ENCODE results near the gene LORICRIN. TPM values are rescaled to one million over a fixed set of nuclear protein-coding genes. Genes with fewer than 3 reads are reported as not detected.

LORICRIN gene
- total and polyA plus RNA-seq, 2 donors (not counting 1 experiment from before 2014, with no cell fraction given) = 0.39 TPM; not detected in 1

- H3K9ac ChIP-seq (ENCODE audit: low read length) = no peak overlapping the region
- H3K4me3 Mint-ChIP-seq = peak overlapping the region; percentile 9
- H3K79me2 ChIP-seq (ENCODE audit: control insufficient read depth, insufficient read depth, low read length) = no peaks in the 10 kb centered on the region
- no peaks in the 10 kb centered on the region for H3K9me3 Mint-ChIP-seq (ENCODE audit: insufficient read depth)
- peaks cover 0 to 5% (median 0%) of the 10 kb centered on the region in 4 experiments for H3K27me3 ChIP-seq (replicated peaks in 1 of 4; ENCODE audit: control extremely low read depth in 1 of 4, control insufficient read depth in 3 of 4, insufficient read depth in 4 of 4, low read length in 3 of 4)
- peaks cover 0 to 9% (median 0%) of the 10 kb centered on the region in 3 donors for H3K9me3 ChIP-seq (ENCODE audit: control extremely low read depth in 1 of 3, control insufficient read depth in 2 of 3, insufficient read depth in 1 of 3, low read length in 2 of 3)
- no peak overlapping the region for H3K4me3 ChIP-seq (ENCODE audit: control extremely low read depth in 1 of 5, extremely low read depth in 1 of 5, insufficient read depth in 1 of 5, low read depth in 2 of 5, low read length in 4 of 5)
- peak overlapping the region; percentile 49 for H2AFZ ChIP-seq (ENCODE audit: insufficient read depth, low read depth, low read length, poor library complexity, severe bottlenecking)
- no peaks in the 10 kb centered on the region for H4K20me1 ChIP-seq (ENCODE audit: control insufficient read depth, insufficient read depth, low read length, poor library complexity, severe bottlenecking)
- H3K4me1 ChIP-seq (ENCODE audit: control insufficient read depth in 2 of 2, insufficient read depth in 2 of 2, low read length in 2 of 2) = peaks cover 40 to 50% of the 10 kb centered on the region in 2 donors
- H3K36me3 ChIP-seq (replicated peaks in 1 of 2; ENCODE audit: control extremely low read depth in 1 of 2, control insufficient read depth in 1 of 2, extremely low read depth in 1 of 2, insufficient read depth in 2 of 2, low read length in 1 of 2) = no peaks in the 10 kb centered on the region
- no peak overlapping the region for H3K27ac Mint-ChIP-seq
- no peak for DNase-seq
- peaks cover 8% of the 10 kb centered on the region for H3K27me3 Mint-ChIP-seq
- TF ChIP-seq CTCF (IDR thresholded peaks at IDR 0.05) = no peak
- TF ChIP-seq EZH2 (IDR thresholded peaks at IDR 0.05; ENCODE audit: borderline replicate concordance, insufficient read depth, low read depth, low read length, poor library complexity, severe bottlenecking) = no peak
- H3K4me2 ChIP-seq (replicated peaks; ENCODE audit: low read depth, low read length, poor library complexity, severe bottlenecking) = peak overlapping the region; percentile 75
- peaks cover 56% of the 10 kb centered on the region for H3K4me1 Mint-ChIP-seq
- no peak overlapping the region for H3K27ac ChIP-seq (ENCODE audit: low read length in 2 of 2)
- no peak for ATAC-seq (ENCODE audit: low read depth)
- CTCF ChIA-PET = no interaction called here
- 92% methylated on average over 18 of the region's 25 CpGs for WGBS (ENCODE audit: insufficient coverage)
- intact Hi-C loops (cut with micrococcal nuclease) = no loop called here
- POLR2A ChIA-PET = no interaction called here
Measured at GRCh38 chr1:153292740-153293479, 33.4 kb downstream of the LORICRIN start.

DNA sequence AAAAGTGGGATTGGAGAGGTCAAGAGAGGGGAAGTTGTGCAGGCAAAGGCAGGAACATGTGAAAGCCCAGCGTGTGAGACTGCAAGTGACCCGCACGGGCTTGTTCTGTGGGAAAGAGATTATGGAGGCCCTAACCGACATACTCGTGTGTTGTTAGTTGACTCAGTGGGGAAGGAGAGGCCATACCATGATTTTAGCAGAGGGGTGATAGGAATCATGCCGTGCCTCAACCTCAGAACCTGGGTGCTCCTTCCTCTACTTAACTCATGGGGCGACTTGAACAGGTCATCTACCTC, 33.9 kb downstream of the LORICRIN start:
- ChIA-PET POLR2A (no interaction called here), CTCF (no interaction called here)
- peaks cover 56% of the 10 kb centered on the region for H3K4me1 Mint-ChIP-seq
- H3K9me3 Mint-ChIP-seq (ENCODE audit: insufficient read depth) = no peaks in the 10 kb centered on the region
- H3K79me2 ChIP-seq (ENCODE audit: control insufficient read depth, insufficient read depth, low read length) = no peaks in the 10 kb centered on the region
- no peak for ATAC-seq (ENCODE audit: low read depth)
- H3K27me3 Mint-ChIP-seq = peaks cover 5% of the 10 kb centered on the region
- whole genome bisulfite sequencing (ENCODE audit: insufficient coverage) = 88% methylated on average over 7 of the region's 7 CpGs
- H4K20me1 ChIP-seq (ENCODE audit: control insufficient read depth, insufficient read depth, low read length, poor library complexity, severe bottlenecking) = no peaks in the 10 kb centered on the region
- peak overlapping the region; percentile 75 for H3K4me2 ChIP-seq (replicated peaks; ENCODE audit: low read depth, low read length, poor library complexity, severe bottlenecking)
- H3K27ac ChIP-seq (ENCODE audit: low read length in 2 of 2) = no peak overlapping the region
- H3K4me3 ChIP-seq (ENCODE audit: control extremely low read depth in 1 of 5, extremely low read depth in 1 of 5, insufficient read depth in 1 of 5, low read depth in 2 of 5, low read length in 4 of 5) = peak overlapping the region in 1 of 5 experiments; percentile 33
- H2AFZ ChIP-seq (ENCODE audit: insufficient read depth, low read depth, low read length, poor library complexity, severe bottlenecking) = no peak overlapping the region
- peaks cover 0 to 9% (median 0%) of the 10 kb centered on the region in 3 donors for H3K9me3 ChIP-seq (ENCODE audit: control extremely low read depth in 1 of 3, control insufficient read depth in 2 of 3, insufficient read depth in 1 of 3, low read length in 2 of 3)
- H3K27ac Mint-ChIP-seq = no peak overlapping the region
- intact Hi-C loops (cut with micrococcal nuclease) = no loop called here
- peaks cover 0 to 5% (median 0%) of the 10 kb centered on the region in 4 experiments for H3K27me3 ChIP-seq (replicated peaks in 1 of 4; ENCODE audit: control extremely low read depth in 1 of 4, control insufficient read depth in 3 of 4, insufficient read depth in 4 of 4, low read length in 3 of 4)
- peak overlapping the region; percentile 37 for H3K4me3 Mint-ChIP-seq
- H3K4me1 ChIP-seq (ENCODE audit: control insufficient read depth in 2 of 2, insufficient read depth in 2 of 2, low read length in 2 of 2) = peaks cover 40 to 50% of the 10 kb centered on the region in 2 donors
- no peak for DNase-seq
- H3K36me3 ChIP-seq (replicated peaks in 1 of 2; ENCODE audit: control extremely low read depth in 1 of 2, control insufficient read depth in 1 of 2, extremely low read depth in 1 of 2, insufficient read depth in 2 of 2, low read length in 1 of 2) = no peaks in the 10 kb centered on the region
- TF ChIP-seq CTCF (IDR thresholded peaks at IDR 0.05) = no peak
- TF ChIP-seq EZH2 (IDR thresholded peaks at IDR 0.05; ENCODE audit: borderline replicate concordance, insufficient read depth, low read depth, low read length, poor library complexity, severe bottlenecking) = no peak
- no peak overlapping the region for H3K9ac ChIP-seq (ENCODE audit: low read length)

Measured in B cell (primary cell).